IMR-90 (cell line): ENCODE measurements around the gene ARSB. TPM values are rescaled to one million over a fixed set of nuclear protein-coding genes. Genes with fewer than 3 reads are reported as not detected.

Source experiments
- ATAC-seq: fragments of 200-7000 bp; cut with Tn5 transposase; 2 replicates; pipeline ENCODE4 v1.9.1; 2020; ENCODE audit warnings: low read depth, mild to moderate bottlenecking, moderate library complexity
- BruUV-seq: library from RNA; stranded (reverse); fragments of 400-500 nt; replicated peaks from 2 replicates; lab custom pipeline; 2021; lab: Mats Ljungman, UMichigan
- CTCF ChIA-PET: fragments of 300-600 bp; formaldehyde crosslinking; extraction: SDS; loops from one replicate; lab custom pipeline; 2021; ENCODE audit warnings: antibody characterized with exemption; lab: Yijun Ruan, JAX
- POLR2A ChIA-PET: fragments of 300-600 bp; sonication (Branson Sonifier 250); formaldehyde crosslinking; loops from one replicate; lab custom pipeline; 2022; ENCODE audit warnings: antibody characterized with exemption; ENCODE audit not compliant: unreplicated experiment; lab: Charles Lee
- DNase-seq: peaks from one replicate; pipeline ENCODE4 v3.0.0; 2013
- H2AFZ ChIP-seq: replicated peaks from 2 replicates; pipeline ENCODE3; 2013; ENCODE audit warnings: low read length, mild to moderate bottlenecking; ENCODE audit not compliant: poor library complexity
- H2AK5ac ChIP-seq: 2 replicates; pipeline ENCODE4 v1.6.1; 2013; ENCODE audit warnings: low read depth, low read length, inconsistent platforms
- H2AK9ac ChIP-seq: replicated peaks from 2 replicates; pipeline ENCODE3; 2013; ENCODE audit warnings: mild to moderate bottlenecking, low read depth, low read length, moderate library complexity; ENCODE audit not compliant: poor library complexity
- H2BK120ac ChIP-seq: 2 replicates; pipeline ENCODE4 v1.6.1; 2013; ENCODE audit warnings: low read depth, low read length, inconsistent platforms
- H2BK15ac ChIP-seq: 3 replicates; pipeline ENCODE4 v1.6.1; 2013; ENCODE audit warnings: low read depth, low read length, inconsistent platforms
- H2BK20ac ChIP-seq: 2 replicates; pipeline ENCODE4 v1.6.1; 2013; ENCODE audit warnings: low read depth, mild to moderate bottlenecking, inconsistent platforms, low read length, moderate library complexity
- H2BK5ac ChIP-seq: 2 replicates; pipeline ENCODE4 v1.6.1; 2013; ENCODE audit warnings: mild to moderate bottlenecking, low read depth, low read length, inconsistent platforms; ENCODE audit not compliant: poor library complexity, severe bottlenecking
- H3K14ac ChIP-seq: replicated peaks from 2 replicates; pipeline ENCODE4 v1.6.1; 2013; ENCODE audit warnings: low read depth, low read length, inconsistent platforms
- H3K18ac ChIP-seq: 2 replicates; pipeline ENCODE4 v1.6.1; 2013; ENCODE audit warnings: low read depth, low read length, control low read depth
- H3K23ac ChIP-seq: 2 replicates; pipeline ENCODE4 v1.6.1; 2013; ENCODE audit warnings: low read depth, low read length, inconsistent platforms
- H3K27ac ChIP-seq: 2 replicates; pipeline ENCODE4 v1.5.1; 2013; ENCODE audit warnings: mild to moderate bottlenecking, control low read depth, low read length; ENCODE audit not compliant: insufficient read depth
- H3K27me3 ChIP-seq: 2 replicates; pipeline ENCODE4 v1.6.1; 2013; ENCODE audit warnings: low read length; ENCODE audit not compliant: control insufficient read depth, insufficient read depth
- H3K36me3 ChIP-seq: 2 replicates; pipeline ENCODE4 v1.6.1; 2013; ENCODE audit warnings: low read length, mixed read lengths; ENCODE audit not compliant: control insufficient read depth, insufficient read depth
- H3K4ac ChIP-seq: 2 replicates; pipeline ENCODE4 v1.6.1; 2013; ENCODE audit warnings: low read depth, low read length, inconsistent platforms
- H3K4me1 ChIP-seq: 2 replicates; pipeline ENCODE4 v1.6.1; 2013; ENCODE audit warnings: low read length, mixed read lengths; ENCODE audit not compliant: control insufficient read depth, insufficient read depth
- H3K4me2 ChIP-seq: 2 replicates; pipeline ENCODE4 v1.6.1; 2013; ENCODE audit warnings: low read depth, mild to moderate bottlenecking, control low read depth, low read length, moderate library complexity
- H3K4me3 ChIP-seq: 2 replicates; pipeline ENCODE4 v1.5.1; 2013; ENCODE audit warnings: low read depth, mild to moderate bottlenecking, control low read depth, low read length, moderate library complexity; ENCODE audit not compliant: insufficient read depth
- H3K56ac ChIP-seq: 2 replicates; pipeline ENCODE4 v1.6.1; 2013; ENCODE audit warnings: low read length, inconsistent platforms; ENCODE audit not compliant: insufficient read depth; ENCODE audit errors: extremely low read depth
- H3K79me1 ChIP-seq, 2 experiments: 2 replicates each; pipeline ENCODE4 v1.6.1; 2013; ENCODE audit warnings: low read length in 2 of 2, inconsistent platforms in 1 of 2, low read depth in 1 of 2
- H3K9ac ChIP-seq: 2 replicates; pipeline ENCODE4 v1.6.1; 2013; ENCODE audit warnings: low read depth, low read length, control low read depth
- H3K9me1 ChIP-seq: 2 replicates; pipeline ENCODE4 v1.6.1; 2013; ENCODE audit warnings: low read length, inconsistent platforms; ENCODE audit not compliant: insufficient read depth
- H3K9me3 ChIP-seq: 2 replicates; pipeline ENCODE4 v1.6.1; 2013; ENCODE audit warnings: low read length; ENCODE audit not compliant: control insufficient read depth, insufficient read depth
- H4K20me1 ChIP-seq: 2 replicates; pipeline ENCODE4 v1.6.1; 2013; ENCODE audit warnings: low read length, inconsistent platforms; ENCODE audit not compliant: insufficient read depth
- H4K5ac ChIP-seq: 2 replicates; pipeline ENCODE4 v1.6.1; 2013; ENCODE audit warnings: mild to moderate bottlenecking, low read depth, low read length, control low read depth
- H4K8ac ChIP-seq, 2 experiments: 2 replicates each; pipeline ENCODE4 v1.6.1; 2013; ENCODE audit warnings: low read depth in 2 of 2, low read length in 2 of 2, control low read depth in 1 of 2, inconsistent platforms in 1 of 2
- H4K91ac ChIP-seq: 2 replicates; pipeline ENCODE4 v1.6.1; 2013; ENCODE audit warnings: low read depth, low read length, inconsistent platforms; ENCODE audit not compliant: insufficient read depth
- BHLHE40 ChIP-seq: fragments of 150-350 bp; IDR thresholded peaks from 2 replicates; pipeline ENCODE4 v1.6.1; 2016; ENCODE audit warnings: mild to moderate bottlenecking, low read depth, low read length
- CEBPB ChIP-seq: IDR thresholded peaks from 2 replicates; pipeline ENCODE4 v1.6.1; 2012; ENCODE audit warnings: low read depth, low read length, improper control_type of control experiment
- CHD1 ChIP-seq: IDR thresholded peaks from 2 replicates; pipeline ENCODE4 v1.6.1; 2012; ENCODE audit warnings: low read depth, low read length, improper control_type of control experiment
- CTCF ChIP-seq: conservative IDR thresholded peaks from 2 replicates; pipeline ENCODE4 v1.5.1; 2012; ENCODE audit warnings: mild to moderate bottlenecking, low read depth, low read length, improper control_type of control experiment
- ELK1 ChIP-seq: fragments of 150-350 bp; IDR thresholded peaks from 2 replicates; pipeline ENCODE4 v1.6.1; 2016; ENCODE audit warnings: low read depth, mild to moderate bottlenecking, low read length, moderate library complexity, borderline replicate concordance
- FOS ChIP-seq: fragments of 150-350 bp; IDR thresholded peaks from 2 replicates; pipeline ENCODE4 v1.6.1; 2016; ENCODE audit warnings: low read depth, low read length
- MAFK ChIP-seq: IDR thresholded peaks from 2 replicates; pipeline ENCODE4 v1.6.1; 2012; ENCODE audit warnings: low read depth, low read length, improper control_type of control experiment
- MAZ ChIP-seq: IDR thresholded peaks from 2 replicates; pipeline ENCODE4 v1.6.1; 2012; ENCODE audit warnings: low read depth, mild to moderate bottlenecking, low read length, improper control_type of control experiment, moderate library complexity, borderline replicate concordance
- MXI1 ChIP-seq: IDR thresholded peaks from 2 replicates; pipeline ENCODE4 v1.6.1; 2012; ENCODE audit warnings: low read depth, mild to moderate bottlenecking, low read length, moderate library complexity, borderline replicate concordance
- NFE2L2 ChIP-seq: fragments of 150-350 bp; IDR thresholded peaks from 2 replicates; pipeline ENCODE4 v1.6.1; 2016; ENCODE audit warnings: low read depth, mild to moderate bottlenecking, low read length
- POLR2A ChIP-seq: IDR thresholded peaks from 2 replicates; pipeline ENCODE4 v1.6.1; 2012; ENCODE audit warnings: mild to moderate bottlenecking, low read depth, low read length
- RAD21 ChIP-seq: IDR thresholded peaks from 2 replicates; pipeline ENCODE4 v1.6.1; 2012; ENCODE audit warnings: low read length, improper control_type of control experiment
- RCOR1 ChIP-seq: IDR thresholded peaks from 2 replicates; pipeline ENCODE4 v1.6.1; 2012; ENCODE audit warnings: mild to moderate bottlenecking, low read length, improper control_type of control experiment; ENCODE audit not compliant: insufficient replicate concordance
- RFX5 ChIP-seq: IDR thresholded peaks from 2 replicates; pipeline ENCODE4 v1.8.0; 2012; ENCODE audit warnings: low read depth, mild to moderate bottlenecking, low read length, moderate library complexity
- SMC3 ChIP-seq: fragments of 150-350 bp; IDR thresholded peaks from 2 replicates; pipeline ENCODE4 v1.6.1; 2016; ENCODE audit warnings: low read depth, mild to moderate bottlenecking, antibody characterized with exemption, low read length, moderate library complexity
- WGBS, 2 experiments: methylation state at CpG; one replicate each; pipeline versions ENCODE4 v1.1.5 to v1.1.7; 2013; ENCODE audit warnings: missing lambda C conversion rate in 2 of 2; ENCODE audit not compliant: insufficient read length in 1 of 2; ENCODE audit errors: extremely low coverage in 2 of 2; 5-methylcytosine and 5-hydroxymethylcytosine counted together
- dilution Hi-C: fragments of 300-500 bp; cut with HindIII; formaldehyde crosslinking; loops from one replicate; pipeline ENCODE4 v1.14.3; 2018; ENCODE audit warnings: low sequenced_read_pairs; ENCODE audit not compliant: unreplicated experiment
- in situ Hi-C: fragments of 300-500 bp; cut with MboI; formaldehyde crosslinking; loops from 3 replicates; pipeline ENCODE4 v1.14.3; 2019; ENCODE audit warnings: low sequenced_read_pairs, inconsistent platforms, mixed read lengths
- intact Hi-C: fragments of 100-400 bp; cut with micrococcal nuclease; formaldehyde crosslinking; loops from 2 replicates; pipeline ENCODE4 v1.10.0; 2022
- polyA plus RNA-seq, 3 experiments: library from polyadenylated mRNA; depleted of rRNA; stranded (reverse); fragments of >200 nt; gene quantifications; 2 replicates each; pipeline ENCODE4 v1.2.3, GENCODE V29; 2012; ENCODE audit warnings: low replicate concordance in 1 of 3
- total RNA-seq: library from RNA; depleted of rRNA; stranded (reverse); fragments of >200 nt; gene quantifications from 2 replicates; pipeline ENCODE4 v1.2.3, GENCODE V29; 2012
- TF ChIP-seq, protein P1 (sequence below): fragments of 150-350 bp; IDR thresholded peaks from 2 replicates; pipeline ENCODE4 v1.6.1; 2017; ENCODE audit warnings: mild to moderate bottlenecking, antibody characterized with exemption, low read length, low read depth

The ARSB gene
- total and polyA plus RNA-seq, 2 of the 4 experiments (the other 2 are of a cell fraction), result 16.0 to 16.3 TPM

DNA sequence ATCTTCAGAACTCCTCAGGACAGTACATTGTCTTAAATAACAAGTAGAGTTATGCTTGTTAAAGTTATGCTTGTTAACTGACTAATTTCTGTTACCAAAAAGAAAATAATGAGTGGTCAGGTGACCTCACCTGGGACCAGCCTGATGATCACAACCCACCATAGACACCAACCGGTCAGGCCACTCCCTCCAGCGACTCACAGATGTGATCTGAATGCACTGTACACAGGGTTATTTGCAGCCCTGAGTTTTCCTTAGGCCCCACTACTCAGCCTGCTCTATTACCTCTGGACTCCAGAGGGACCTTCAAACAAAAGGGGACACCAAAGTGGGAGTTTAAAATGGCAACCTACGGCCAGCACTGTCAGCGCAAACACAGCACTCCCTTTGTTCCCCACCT is 55.3 kb downstream of the ARSB start:
- Histone ChIP-seq H2AK5ac (no peak overlapping the region), H3K4me1 (peaks cover 5% of the 10 kb centered on the region), H3K23ac (no peak overlapping the region), H3K4me3 (no peak overlapping the region), H3K56ac (no peak overlapping the region), H4K8ac (no peak overlapping the region), H4K91ac (no peak overlapping the region), H3K9me3 (no peaks in the 10 kb centered on the region), H3K14ac (no peak overlapping the region), H3K4me2 (no peak overlapping the region), H2AFZ (no peak overlapping the region), H4K5ac (no peak overlapping the region), H2BK20ac (no peak overlapping the region), H3K79me1 (no peaks in the 10 kb centered on the region; a peak in 1 of 4 replicates), H3K27ac (no peak overlapping the region), H3K27me3 (no peaks in the 10 kb centered on the region), H3K9ac (no peak overlapping the region), H3K36me3 (no peaks in the 10 kb centered on the region), H2AK9ac (no peak overlapping the region), H4K20me1 (no peaks in the 10 kb centered on the region), H2BK15ac (no peak overlapping the region), H2BK5ac (no peak overlapping the region), H2BK120ac (no peak overlapping the region), H3K9me1 (peaks cover 8% of the 10 kb centered on the region), H3K18ac (no peak overlapping the region), H3K4ac (no peak overlapping the region)
- DNase-seq, result no peak
- CTCF ChIA-PET, result no interaction called here
- POLR2A ChIA-PET, result no interaction called here
- ATAC-seq, result no peak
- no TSS peak for BruUV-seq
- no CpG with 5 or more reads among the region's 4 CpGs for WGBS, 2 experiments
- TF ChIP-seq MAZ (no peak), ELK1 (no peak), FOS (no peak), CTCF (no peak), MXI1 (no peak), SMC3 (no peak), MAFK (no peak), RAD21 (no peak), CEBPB (no peak), NFE2L2 (no peak), RCOR1 (no peak), BHLHE40 (no peak), RFX5 (no peak), POLR2A (no peak), CHD1 (no peak)
- TF ChIP-seq, protein P1, sequence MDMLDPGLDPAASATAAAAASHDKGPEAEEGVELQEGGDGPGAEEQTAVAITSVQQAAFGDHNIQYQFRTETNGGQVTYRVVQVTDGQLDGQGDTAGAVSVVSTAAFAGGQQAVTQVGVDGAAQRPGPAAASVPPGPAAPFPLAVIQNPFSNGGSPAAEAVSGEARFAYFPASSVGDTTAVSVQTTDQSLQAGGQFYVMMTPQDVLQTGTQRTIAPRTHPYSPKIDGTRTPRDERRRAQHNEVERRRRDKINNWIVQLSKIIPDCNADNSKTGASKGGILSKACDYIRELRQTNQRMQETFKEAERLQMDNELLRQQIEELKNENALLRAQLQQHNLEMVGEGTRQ, result no peak
- in situ Hi-C loops, result no loop called here
- dilution Hi-C loops, result no loop called here
- intact Hi-C loops, result no loop called here
